Measurements from ENCODE around the gene ZNF285.
A peak's percentile ranks its signal among the peaks of the same experiment; 100 is the strongest.
"Not testable (repeated sequence)": the region's sequence is repeated elsewhere in the genome, so short reads cannot be mapped to it uniquely, and the experiment has no call there.

The ZNF285 gene

DNA sequence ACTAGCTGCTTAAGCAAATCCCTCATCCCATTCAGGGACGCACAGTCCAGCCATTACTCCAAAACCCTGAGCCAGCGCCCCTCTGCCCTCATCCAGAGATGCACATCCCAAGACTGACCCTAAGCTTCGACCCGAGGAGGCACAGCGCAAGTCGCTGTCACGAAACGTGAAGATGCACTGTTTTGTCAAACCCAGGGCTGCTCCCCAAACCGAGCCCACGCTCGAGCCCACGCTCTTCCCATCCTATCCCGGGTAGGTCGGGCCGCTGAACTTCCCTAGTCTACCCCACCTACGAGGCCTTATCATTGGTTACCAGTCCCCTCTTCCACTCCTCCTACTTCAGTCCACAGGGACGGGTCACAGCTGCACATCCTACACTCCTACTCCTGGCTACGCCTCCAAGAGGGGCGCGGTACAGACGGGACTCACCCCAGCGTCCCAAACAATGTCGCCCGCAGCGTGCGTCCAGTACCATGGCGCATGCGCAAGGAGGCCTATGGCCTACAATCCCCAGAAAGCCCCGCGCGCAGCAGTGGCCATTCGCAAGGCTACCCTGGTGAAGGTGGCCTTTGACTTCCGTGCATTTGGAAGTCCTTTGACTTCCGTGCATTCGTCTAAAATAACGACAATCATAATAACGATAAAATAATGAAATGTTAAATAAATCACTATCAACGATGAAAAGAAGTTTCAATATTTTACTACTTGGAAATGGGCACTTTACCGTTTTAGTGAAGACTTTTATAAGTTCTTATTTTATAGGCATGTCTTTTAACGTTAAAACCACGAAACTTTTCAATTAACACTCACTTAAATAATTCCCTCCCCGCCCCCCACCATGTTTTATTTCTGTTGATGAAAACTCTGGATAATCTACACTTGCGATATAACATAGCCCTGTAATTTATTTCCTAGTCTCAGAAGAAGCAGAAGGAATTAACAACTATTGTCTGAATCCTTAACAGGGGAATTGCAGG lies at the start of gene ZNF285:
ZNF285 (minus strand) TSS at position 470 of the 977 bp plus-strand sequence. CDS start 4,395 bp downstream, outside the sequence.
- DNase-seq = no peak

DNA sequence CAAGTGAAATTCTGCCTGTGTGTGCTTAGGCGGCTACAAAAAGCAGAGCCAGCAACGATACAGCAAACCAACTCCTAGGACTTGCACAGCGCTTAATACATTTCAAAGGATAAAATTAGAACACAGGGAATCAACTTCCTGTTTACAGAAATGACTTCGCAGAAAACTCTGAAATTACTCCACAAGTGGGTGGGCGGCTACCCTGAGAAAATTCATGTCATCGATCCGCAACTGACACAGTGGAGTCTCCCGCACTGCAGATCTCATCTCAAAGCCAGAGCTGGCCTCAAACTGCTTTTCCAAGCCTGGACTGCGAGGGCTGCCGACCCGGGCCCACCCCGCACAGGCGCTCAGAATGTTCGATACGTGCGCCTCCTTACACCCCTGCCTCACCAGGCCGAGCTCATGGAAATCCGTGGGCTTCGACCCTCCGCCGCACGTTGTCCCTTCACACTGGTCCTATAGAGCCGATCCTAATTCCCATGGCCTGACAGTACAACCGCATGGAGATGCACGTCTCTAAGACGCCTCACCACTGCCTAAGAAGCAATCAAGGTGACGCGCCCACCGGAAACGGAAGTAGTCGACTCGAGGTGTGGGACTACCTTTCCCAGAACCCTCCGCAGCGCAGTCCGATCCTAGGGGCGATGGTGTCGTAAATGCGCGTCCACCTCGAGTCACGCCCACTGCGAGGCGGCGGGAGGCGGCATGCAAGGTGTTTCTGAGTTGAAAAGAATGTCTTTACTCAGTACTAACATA lies 46.7 kb upstream of the ZNF285 start, which contains the start of gene ZNF229:
ZNF229 (minus strand) TSS at position 557 of the 759 bp plus-strand sequence. CDS start 5,625 bp downstream, outside the sequence.
- peak; percentile 0 to 87 (median 56) for DNase-seq

DNA sequence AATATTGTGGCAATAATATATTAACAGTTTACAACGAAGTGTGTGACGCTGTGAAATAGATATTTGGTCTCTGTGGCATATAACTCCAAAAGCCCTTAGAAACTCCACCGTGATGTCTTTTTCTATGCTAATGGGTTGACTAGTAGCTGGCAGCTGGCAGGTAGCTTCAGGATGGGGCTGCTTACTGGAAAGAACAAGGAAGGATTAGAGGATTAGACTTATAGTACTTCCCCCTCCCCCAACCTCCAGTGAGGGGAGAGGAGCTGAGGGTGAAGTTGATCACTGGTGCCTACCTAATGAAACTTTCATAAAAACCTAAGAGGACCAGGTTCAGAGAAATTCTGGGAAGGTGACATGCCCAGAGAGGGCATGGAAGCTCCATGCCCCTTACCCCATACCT lies 37.0 kb upstream of the ZNF285 start:
- DNase-seq = no peak

DNA sequence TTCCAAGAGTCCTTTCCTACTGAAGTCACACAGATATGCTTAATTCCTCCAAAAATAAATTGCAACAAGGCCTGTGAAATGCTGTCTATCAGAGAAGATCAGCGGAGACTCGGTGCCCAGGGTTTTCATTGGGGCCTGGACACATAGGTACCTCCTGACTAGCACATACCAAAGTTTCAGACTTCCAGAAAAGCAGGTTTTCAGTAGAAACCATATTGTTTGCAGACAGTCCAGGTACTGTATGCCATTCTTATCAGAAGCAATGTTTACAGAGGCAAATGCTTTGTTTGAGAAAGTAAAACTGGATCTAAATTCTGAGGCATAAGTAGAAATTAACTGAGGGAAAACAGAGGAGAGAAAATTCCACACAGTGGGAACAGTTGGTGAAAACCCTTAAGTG lies 34.0 kb upstream of the ZNF285 start:
- no peak for DNase-seq

DNA sequence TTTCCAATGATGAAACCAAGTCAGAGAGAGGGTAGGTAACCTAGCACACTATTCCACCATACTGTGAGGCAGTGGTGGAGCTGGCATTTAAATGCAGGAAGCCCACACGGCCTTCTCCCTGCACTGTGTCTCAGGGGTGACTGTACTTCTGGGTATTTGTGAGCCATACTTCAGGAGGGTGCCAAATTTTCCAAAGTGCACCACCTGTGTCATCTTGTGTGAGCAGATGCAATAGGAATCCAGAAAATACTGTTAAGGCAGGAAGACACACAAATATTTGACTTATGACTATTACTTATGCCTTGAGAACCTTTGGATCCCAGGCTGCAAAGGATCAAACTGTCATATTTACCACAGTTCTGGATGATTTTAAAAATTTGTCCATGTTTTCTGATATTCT lies 29.5 kb upstream of the ZNF285 start:
- DNase-seq = no peak

DNA sequence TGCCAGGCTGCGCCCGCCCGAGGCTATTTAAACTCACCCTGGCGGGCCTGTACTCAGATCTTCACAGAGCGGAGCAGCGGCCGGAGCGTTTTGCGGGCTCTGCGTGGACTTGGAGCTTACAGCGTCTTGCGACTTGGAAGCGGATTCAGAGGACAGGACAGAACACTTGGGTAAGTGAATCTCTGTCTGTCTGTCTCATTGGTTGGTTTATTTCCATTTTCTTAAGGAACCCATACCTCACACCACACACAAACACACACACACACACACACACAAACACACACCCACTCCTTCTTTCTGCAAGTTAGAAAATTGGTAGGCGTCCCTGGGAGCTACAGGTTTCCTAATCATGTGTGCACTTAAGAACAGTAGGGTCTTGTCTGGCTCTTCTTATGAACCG lies 14.1 kb upstream of the ZNF285 start:
- not testable (repeated sequence) for DNase-seq

DNA sequence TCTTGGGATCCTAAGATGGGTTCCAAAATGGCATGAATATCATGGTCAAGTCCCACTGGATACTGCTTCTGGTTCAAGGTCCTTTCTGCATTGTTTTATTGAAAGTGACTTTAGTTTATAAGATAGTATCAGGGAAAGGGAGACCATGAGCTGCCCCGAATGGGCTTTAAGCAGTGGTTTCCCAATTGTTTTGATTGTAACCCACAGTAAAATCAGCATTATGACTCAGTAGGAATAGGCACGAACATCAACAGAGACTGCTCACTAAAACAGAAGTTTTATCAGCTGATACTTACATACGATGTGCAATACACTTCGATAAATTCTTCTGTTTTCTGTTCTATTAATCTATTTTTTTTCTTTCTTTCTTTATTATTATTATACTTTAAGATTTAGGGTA lies 12.1 kb downstream of the ZNF285 start:
- DNase-seq = not testable (repeated sequence)

DNA sequence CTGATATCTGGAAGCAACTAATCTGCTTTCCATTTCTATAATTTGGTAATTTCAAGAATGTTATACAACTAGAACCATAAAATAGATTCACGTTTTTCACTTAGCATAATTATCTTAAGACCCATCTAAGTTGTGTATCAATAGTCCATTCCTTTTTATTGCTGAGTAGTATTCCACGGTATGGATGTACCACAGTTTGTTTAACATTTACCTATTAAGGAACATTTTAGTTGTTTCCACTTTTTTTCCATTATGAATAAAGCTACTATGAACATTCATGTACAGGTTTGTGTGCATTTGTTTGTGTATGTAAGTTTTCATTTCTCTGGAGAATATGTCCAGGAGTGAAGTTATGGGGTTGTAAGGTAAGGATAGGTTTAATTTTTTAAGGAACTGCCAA lies 26.6 kb downstream of the ZNF285 start:
- no peak for DNase-seq

DNA sequence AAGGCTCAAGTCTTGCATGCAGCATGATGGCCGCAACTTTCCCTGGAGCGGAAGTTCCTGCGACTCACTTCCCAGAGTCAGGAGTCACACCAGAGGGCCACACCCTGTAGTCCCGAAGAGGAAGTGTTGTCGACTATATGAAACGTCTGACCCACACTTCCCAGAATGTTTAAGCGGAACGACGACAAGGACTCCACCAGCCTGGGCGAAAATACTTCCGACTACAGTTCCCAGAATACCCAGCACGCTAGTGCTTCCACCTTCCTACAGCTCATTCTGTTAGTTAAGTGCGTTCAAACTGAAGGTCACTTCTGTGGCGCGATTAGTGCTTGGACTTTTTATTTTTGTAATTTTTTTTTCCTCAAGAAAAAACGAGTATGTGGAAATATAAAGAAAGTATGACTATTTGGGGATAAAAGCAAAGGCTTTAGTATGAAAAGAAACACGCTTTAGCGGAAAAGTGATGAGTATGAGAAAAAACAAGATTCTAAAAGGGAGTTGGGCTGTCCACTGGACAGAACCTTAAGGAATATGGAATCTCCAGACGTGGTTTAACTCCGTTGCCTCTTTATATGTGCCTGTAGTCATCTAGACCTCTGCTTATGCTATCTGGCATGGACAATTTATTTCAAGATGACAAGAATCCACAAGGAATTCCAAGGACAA lies 29.5 kb downstream of the ZNF285 start:
- no peak for DNase-seq

DNA sequence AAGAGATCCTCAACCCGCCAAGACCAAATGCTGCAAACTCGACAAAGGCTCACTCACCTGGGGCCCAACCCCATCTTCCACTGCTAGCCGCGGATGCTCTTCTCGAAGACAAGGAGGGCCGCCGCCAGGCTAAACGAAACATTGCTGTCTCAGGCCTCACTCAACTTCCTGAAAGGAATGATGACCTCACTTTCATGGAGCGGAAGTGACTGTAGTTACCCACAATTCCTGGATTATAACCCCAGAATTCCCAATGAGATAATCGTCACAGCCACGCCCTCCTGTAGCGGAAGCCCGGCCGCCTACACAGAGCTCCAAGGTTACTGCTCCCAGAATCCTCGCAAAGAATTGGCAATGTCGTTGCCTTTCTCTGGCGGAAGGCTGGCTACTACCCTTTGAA lies 34.4 kb downstream of the ZNF285 start:
- DNase-seq = no peak

DNA sequence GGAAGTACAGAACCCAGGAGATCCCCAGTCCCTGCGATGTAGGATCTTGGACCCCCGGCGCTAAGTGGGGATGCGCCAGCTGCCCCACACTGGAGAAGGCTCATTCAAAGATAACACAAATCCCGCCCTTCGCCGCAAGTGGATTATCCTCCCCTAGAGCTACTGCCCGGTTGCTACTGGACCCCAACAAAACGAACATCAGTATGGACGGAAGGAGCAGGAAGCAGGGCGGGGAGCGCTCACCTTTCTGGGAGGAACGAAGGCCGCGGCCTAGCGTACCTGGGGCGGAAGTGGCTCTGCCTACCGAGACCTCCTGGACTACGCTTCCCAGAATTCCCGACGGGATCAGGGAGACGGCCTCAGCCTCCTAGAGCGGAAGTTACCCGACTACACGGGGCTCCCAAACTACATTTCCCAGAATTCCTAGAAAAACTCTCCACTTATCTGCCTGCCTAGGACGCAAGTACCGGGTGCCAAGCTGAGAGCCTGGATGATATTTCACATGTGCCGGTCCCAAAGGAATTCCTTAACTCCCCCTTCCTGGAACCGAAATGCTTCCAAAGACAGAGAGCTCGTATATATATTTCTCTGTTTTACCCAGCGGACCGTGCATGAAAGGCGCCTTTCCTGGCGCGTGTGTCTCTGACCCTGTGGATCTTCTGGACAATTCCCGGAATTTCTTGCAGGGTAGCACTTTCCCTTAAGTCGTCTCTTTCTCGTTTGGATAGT lies 44.9 kb downstream of the ZNF285 start, which contains the start of gene ZNF112:
ZNF112 (minus strand) TSS at position 298 of the 729 bp plus-strand sequence. CDS start 16,141 bp downstream, outside the sequence.
- peak; percentile 42 to 97 (median 89) for DNase-seq

DNA sequence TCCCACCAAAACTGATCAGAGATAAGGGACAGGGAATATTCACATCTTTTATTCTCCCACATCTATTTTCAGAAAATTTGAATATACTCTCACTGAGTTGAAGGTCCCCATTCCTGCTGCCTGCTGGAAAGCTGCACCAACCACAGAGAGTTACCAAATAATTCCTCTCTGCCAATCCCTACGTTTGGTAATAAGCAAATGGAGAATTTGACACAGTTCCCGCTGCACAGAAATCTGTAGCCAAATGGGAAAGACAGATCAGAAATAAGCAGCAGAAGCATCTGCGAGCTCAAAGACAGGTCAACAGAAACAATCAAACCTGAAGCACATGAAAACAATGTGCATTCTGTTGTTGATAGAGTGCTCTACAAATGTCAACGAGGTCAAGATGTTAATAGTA lies 54.9 kb downstream of the ZNF285 start:
- peak in 2 of 58 donors; percentile 0 to 1 for DNase-seq

DNA sequence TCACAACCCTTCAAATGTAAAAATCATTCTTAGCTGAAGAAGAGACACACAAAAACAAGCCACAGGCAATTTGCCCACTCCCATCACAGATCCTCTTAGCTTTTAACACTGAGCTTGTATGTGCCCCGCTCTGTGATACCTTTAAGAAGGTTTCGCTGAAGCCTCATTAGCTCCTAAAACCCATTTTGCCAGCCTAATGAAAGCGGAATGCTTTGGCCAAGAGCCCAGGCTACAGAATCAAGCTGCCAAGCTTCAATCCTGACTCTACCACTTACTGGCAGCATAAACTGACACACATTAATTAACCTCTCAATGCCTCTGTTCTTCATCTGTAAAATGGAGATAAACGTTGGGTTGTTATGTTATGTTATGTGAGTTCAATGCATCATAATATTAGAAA lies 55.4 kb downstream of the ZNF285 start:
- peak in 36 of 58 donors; percentile 0 to 56 (median 12) for DNase-seq

DNA sequence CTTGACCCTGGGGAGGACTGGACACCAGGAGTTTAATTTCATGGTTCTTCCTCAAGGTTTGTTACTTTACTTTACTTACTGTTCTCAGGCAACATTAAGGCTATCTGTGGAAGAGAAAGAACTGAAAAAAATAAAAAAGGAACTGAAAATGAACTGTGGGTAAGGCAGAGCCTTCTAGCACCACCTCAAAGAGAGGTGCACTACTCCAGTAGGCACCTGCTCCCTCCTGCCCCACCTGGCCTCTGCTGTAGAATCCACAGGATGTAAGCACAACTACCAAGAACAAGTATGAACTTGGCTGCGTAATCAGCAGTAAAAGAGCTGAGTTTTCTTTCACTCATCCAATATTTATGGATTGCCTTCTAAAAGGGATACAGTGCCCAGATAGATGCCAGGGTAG lies 57.2 kb downstream of the ZNF285 start:
- no peak for DNase-seq

DNA sequence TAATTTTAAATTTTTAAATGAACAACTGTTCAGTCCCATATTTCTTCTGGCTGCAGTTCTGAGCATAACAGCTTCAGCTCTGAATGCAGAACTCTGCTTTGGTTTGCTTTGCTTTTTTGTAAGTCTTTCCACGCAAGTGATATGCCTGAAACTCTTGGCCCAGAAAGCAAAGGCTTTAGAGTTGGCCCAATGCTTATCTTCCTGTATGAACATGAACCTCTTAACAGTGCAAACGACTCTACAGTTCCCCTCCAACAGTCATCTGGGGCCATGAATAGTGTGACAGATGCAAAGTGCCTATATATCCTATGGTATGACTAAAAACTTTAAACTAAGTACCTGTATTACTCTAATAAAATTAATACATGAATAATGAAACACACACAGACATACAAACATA lies 59.6 kb downstream of the ZNF285 start:
- DNase-seq = no peak

DNA sequence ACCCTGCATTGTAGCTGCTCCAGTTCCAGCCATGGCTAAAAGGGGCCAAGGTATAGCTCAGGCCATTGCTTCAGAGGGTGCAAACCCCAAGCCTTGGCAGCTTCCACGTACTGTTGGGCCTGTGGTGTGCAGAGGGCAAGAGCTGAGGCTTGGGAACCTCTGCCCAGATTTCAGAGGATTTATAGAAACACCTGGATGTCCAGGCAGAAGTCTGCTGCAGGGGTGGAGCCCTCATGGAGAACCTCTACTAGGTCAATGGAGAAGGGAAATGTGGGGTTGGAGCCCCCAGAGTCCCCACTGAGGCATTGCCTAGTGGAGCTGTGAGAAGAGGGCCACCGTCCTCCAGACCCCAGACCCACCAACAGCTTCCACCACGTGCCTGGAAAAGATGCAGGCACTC lies 66.8 kb downstream of the ZNF285 start:
- DNase-seq = not testable (repeated sequence)
